Dedifferentiated amniotic fluid mesenchymal stem cell (primary cell): ENCODE results near the gene CRIP1.

Experiments used
- DNase-seq: peaks from one replicate; pipeline ENCODE4 v3.0.0-alpha.2; 2016; ENCODE audit errors: extremely low spot score

CRIP1 gene

DNA sequence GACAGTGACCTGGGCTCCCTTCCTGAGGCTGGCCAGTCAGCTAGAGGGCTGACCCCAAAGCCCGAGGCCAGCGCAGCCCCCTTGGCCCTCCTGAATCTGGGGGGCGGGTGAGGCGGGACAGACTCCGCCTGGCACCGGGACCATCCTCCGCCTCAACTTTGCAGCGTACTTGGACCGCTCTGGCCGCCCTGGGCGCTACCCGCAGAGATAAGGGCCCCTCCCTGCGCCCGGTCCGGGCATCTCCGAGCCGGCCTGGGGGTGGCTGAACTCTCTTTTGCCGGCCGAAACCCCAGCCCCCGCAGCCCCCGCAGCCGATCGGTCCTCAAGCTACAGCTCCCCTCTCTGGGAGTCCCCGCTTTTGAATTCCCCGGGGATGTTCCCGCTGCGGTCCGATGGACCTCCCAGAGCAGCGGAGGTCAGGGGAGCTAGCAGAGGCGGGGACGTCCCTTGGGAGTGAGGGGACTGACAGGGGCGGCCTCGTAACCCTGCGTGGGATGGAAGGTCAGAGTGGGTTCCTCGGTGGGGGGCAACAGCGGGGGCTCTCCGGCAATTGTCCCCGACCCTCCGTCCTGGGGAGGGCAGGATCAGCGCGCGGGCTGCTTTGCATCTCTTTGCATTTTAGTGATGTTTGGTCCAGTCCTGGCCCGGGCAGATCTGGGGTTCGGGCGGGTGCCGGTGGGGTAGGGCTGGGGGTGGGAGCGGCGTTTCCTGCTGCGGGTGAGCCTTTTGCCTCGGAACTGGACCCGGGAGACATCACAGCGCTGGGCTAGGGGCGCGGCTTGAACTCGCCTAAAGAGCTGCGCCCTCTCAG, at the start of gene CRIP1:
TSS of gene CRIP1 (plus strand) at position 724 of the 811 bp plus-strand sequence. CDS start 374 bp downstream, outside the sequence.
- no peak for DNase-seq

GRCh38 chr14:105436891-105437722, 49.6 kb upstream of the CRIP1 start:
- DNase-seq: no peak

DNA sequence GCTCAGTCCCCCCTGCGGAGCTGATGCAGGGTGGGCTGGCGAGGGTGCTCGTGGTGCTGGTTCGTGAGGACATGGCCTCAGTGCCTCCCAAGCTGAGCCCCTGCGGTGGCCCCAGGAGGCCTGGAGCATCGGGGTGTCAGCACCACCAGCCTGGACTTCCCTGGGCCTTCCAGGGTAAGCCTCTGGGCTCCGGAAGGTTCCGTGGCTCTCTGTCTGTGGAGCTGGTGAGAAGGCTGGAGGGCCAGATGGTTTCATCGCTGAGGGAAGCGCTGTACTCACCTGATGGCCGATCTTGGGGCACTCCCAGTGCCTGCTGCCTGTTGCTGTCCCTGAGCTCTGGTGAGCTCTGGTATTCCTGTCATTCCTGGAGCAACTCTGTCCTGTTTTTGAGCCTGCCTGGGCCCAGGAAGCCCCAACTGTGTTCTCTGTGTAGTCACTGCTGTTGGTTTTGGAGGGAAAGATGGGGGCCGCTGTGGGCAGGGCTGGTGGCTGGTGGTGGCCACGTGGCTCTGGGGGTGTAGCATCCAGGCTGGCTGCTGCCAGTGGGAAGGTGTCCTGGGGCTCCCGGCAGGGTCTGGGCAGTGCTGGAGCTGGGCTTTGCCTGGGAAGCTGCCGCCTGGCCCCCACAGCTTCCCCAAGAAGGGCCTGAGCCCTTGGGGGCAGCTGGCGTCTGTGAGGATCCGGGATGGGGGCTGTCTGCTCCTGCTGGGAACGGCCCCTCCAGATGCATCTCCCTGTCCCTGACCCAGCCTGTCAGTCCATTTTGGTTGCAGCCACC, 48.8 kb upstream of the CRIP1 start:
- no peak for DNase-seq

DNA sequence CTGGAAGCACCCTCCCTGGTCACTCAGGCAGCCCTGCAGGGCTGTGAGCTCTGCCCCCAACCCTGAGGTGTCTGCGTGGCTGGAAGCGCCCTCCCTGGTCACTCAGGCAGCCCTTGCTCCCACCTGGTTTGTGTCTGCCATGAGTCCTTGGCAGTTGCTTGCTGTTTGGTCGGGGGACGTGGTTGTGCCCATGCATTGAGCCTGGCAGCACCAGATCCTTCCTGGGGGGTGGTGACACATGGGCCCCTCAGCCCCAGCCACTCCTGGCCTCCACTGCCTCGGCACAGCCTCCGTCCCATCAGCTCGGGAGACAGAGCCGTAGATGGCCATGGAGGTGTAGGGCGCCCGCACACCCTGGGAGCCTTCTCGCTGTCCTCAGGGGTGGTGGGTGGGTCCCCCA, 47.5 kb upstream of the CRIP1 start:
- DNase-seq: no peak

GRCh38 chr14:105439710-105440553, 46.8 kb upstream of the CRIP1 start:
- DNase-seq: no peak

- no peak for DNase-seq
Measured at GRCh38 chr14:105440554-105440900, 46.2 kb upstream of the CRIP1 start.

GRCh38 chr14:105440992-105441391, 45.7 kb upstream of the CRIP1 start:
- DNase-seq: no peak

DNA sequence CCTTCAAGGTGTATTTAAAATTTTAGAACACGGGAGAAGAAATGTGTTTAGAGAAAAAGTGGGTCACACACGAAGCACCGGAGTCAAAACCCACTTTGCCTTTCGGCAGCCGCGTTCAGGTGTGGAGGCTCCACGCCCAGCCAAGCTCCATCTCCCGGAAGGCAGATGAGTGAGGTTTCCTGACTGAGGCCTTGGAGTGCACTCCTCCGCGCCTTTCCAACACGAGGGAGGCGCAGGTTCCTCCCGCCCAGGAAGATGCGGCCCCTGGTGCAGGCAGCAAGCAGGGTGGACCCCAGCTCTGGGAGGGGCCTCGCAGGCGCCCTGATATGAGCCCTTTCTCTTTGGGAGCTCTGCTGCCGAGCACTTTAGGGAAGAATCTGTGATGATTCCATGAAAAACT, 44.6 kb upstream of the CRIP1 start:
- DNase-seq: no peak

DNA sequence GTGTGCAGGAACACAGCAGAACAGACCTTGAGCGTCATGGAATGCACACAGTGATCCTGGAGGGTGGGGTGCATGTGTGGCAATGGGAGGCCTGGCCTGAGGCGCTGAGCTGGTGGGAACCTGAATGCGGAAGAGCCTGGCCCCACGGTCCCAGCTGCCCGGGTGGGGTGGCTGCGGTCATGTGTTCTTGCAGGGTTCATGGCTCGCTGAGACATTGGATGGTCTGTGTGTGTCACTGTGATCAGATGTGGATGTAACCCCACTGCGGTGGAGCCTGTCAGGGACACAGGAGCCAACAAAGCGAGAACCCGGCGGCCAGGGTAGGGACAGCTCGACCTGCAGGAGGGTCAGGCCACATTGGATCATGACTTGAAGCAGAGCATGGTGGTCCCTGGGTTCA, 43.9 kb upstream of the CRIP1 start:
- DNase-seq: no peak

DNA sequence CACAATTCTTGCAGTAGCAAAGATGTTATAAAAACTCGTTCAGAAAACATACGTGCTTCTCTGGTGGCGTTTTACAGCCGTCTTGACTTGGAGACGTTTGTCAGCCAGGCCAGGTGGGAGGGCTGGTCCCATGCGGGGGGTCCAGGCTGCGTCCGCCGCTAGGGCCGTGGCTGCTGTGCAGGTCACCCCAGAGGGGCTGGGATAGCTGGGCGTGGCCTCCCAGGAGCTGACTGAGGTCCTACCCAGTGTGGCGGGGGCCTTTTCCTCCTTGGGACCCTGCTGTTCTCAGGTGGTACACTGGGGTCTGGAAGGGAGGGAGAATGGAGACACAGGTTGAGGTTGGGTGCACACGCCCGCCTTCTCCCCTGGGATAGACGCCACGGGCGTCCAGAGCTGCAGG, 41.8 kb upstream of the CRIP1 start:
- no peak for DNase-seq

GRCh38 chr14:105445290-105445689, 41.4 kb upstream of the CRIP1 start:
- DNase-seq: no peak

GRCh38 chr14:105445901-105446845, 40.5 kb upstream of the CRIP1 start:
- DNase-seq: no peak

DNA sequence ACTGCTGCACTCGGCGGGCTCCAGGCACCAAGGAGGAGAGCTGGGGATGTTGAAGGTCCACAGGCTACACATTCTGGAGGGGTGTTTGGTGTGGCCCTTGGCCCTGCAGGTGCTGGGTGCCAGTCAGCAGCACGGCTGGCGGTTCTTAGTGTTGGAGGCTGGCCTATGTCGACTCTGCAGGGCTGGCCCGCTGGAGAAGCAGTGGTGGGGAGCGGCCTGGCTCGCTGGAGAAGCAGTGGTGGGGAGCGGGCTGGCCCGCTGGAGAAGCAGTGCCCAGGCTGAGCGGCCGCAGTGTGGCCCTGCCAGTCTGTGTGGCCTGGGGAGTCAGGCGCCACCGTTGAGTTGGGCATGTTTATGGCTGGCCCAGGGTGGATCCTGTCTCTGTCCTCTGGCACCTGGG, 39.7 kb upstream of the CRIP1 start:
- DNase-seq: no peak

- no peak for DNase-seq
Measured at GRCh38 chr14:105447651-105448640, 38.7 kb upstream of the CRIP1 start.

- no peak for DNase-seq
Measured at GRCh38 chr14:105448706-105449111, 38.0 kb upstream of the CRIP1 start.

DNA sequence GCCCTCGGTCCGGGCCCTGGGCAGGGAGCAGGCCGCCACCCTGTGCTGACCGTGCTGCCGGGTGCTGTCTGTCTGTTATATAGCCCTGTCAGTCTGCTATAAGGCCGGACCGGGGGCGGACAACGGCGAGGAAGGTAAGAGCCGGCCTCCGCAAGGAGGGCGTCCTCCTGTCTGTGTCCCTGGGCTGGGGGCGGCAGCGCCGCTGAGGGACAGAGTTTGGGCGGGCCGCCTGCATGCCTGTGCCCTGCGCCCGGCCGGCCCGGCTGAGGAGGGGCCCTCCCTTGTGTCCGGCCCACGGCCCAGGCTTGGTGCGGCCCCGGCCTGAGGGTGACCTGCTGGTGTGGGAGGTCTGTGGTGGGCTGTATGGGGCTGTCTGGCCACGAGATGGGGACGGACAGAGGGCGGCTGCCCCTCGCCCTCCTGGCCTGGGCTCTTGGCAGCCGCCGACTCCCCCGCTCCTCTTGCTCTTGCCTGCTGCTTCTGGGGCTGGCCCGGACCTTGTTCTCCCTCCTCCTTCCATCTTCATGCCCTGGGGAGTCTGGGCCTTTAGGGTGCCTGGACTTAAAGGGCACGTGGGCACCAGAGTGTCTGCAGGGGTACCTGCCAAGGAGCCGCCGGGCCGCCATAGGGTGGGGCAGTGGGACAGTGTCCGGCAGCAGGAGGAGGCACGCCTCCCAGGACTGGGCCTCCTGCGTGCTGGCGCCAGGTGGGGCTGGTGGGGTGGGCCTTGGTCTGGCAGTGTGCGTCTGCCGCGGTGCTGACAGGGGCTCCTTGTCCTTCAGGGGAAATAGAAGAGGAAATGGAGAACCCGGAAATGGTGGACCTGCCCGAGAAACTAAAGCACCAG, 37.2 kb upstream of the CRIP1 start:
- no peak for DNase-seq

DNA sequence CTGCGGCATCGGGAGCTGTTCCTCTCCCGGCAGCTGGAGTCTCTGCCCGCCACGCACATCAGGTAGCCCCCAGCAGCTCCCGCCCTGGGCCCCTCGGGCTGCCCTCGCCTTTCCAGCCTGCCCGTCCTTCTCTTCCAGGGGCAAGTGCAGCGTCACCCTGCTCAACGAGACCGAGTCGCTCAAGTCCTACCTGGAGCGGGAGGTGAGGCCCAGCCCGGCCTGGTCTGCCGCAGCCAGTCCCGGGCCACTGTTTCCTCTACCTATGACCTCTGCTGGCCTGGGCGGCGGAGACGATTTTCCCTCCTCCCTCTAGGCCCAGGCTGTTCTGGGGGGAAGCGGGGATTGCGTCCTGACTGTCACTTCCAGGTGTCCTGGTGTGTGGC, 36.6 kb upstream of the CRIP1 start:
- no peak for DNase-seq
